ENCODE data around the gene ADRM1.

ADRM1 gene, protein sequence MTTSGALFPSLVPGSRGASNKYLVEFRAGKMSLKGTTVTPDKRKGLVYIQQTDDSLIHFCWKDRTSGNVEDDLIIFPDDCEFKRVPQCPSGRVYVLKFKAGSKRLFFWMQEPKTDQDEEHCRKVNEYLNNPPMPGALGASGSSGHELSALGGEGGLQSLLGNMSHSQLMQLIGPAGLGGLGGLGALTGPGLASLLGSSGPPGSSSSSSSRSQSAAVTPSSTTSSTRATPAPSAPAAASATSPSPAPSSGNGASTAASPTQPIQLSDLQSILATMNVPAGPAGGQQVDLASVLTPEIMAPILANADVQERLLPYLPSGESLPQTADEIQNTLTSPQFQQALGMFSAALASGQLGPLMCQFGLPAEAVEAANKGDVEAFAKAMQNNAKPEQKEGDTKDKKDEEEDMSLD

GRCh38 chr20:62302341-62303061, at the start of gene ADRM1:
Gene ADRM1 (plus strand): TSS chr20:62302997. CDS start chr20:62303569, 572 bp downstream.
- peak; percentile 98 for DNase-seq

DNA sequence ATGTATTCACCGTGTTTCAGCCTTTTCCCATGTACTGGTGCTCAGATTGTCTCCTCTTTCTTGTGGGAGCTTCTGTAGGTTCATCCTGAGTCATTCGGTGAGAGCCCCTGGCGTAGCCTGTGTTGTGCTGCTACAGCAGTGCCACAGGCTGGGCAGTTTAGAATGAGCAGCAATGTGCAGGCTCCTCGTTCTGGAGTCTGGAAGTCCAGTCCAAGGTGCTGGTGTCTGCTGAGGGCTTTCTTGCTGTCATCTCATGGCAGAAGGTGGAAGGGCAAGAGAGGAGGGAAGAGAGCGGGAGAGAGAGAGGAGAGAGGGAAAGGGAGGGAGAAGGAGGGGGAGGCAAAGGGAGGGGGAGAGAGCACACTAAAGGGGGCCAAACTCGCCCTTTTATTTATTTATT, 49.4 kb upstream of the ADRM1 start:
- DNase-seq, result no peak

DNA sequence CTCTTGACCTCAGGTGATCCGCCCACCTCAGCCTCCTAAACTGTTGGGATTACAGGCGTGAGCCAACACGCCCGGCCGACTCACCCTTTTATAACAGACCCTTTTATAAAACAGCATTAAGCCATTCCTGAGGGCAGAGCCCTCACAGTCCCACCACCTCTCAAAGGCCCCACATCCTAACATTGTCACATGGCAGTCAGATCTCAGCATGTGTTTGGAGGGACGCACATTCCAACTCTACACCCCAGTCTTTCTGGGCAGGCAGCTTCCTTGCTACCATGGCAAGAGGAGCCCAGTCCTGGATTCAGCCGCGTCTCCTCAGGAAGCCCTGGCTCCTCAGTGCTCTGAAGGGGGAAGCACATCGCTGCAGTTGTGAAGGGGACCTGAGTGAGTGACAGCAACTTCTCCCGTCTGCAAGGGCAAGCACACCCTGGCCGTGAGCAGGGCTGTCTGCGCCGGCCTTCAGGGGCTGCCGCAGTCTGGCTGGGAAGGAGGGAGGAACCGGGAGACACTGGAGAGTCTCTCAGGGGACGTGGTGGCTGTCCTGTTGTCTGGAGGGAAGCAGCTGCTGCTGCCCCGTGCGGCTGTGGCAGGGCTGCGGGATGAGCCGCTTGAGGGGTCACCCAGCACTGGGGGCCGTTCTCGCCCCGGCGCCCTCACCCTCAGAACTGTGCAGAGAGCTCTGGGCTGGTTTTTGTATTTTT, 48.6 kb upstream of the ADRM1 start:
- no peak for DNase-seq

DNA sequence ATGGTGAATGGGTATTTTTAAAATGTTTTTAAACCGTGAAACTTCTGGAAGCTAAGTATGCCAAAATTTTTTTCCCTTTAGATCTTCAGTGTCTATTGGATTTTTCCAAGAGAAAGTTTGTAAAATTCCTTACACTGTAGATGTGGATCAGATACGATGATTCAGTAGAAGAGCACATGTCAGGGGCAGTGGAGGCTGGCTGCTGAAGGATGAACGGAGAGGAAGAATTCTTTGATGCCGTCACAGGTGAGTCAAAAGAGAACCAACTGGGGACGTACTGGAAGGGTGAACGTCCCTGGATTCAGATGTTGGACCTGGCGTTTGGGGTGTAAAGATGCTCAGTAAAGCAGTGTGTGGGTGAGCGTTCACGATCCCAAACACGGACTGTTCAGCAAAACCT, 46.8 kb upstream of the ADRM1 start:
- no peak for DNase-seq

DNA sequence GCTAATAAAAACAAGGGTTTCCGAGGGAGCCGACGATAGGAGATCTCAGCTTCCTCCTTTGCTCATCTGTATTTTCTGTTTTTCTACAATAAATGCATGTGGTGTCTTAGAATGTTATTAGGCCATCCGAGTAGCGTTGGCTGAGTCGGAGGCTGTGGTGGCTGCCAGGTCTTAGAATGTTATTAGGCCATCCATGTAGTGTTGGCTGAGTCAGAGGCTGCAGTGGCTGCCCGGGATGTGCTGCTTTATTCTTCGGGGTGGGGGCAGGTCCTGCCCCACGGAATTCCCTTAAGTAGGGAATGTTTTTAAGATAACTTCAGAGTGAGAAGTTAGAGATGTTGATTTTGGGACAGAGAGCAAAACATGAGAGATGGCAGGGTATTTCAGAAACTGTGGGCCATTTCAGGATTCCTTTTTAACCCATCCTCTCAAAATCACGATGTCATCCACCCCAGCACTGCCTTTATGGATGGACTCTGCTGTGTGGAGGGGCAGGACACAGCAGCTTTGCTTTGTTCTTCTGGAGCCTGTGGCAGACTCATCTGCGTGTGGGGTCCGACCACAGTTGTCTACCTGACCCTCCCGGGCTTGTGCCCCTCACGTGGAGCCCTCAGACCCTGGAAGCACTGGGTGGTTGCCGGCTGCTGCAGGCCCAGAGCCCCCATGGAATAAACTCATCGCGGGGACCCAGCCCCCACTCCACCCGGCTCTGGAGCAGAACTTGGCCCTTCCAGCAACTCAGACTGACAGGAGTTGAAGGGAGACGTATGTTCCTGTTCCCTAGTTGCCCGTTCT, 44.1 kb upstream of the ADRM1 start:
- DNase-seq, result no peak

GRCh38 chr20:62259294-62259565, 43.6 kb upstream of the ADRM1 start:
- DNase-seq, result no peak

- no peak for DNase-seq
Observed at GRCh38 chr20:62262064-62262463, 40.7 kb upstream of the ADRM1 start.

DNA sequence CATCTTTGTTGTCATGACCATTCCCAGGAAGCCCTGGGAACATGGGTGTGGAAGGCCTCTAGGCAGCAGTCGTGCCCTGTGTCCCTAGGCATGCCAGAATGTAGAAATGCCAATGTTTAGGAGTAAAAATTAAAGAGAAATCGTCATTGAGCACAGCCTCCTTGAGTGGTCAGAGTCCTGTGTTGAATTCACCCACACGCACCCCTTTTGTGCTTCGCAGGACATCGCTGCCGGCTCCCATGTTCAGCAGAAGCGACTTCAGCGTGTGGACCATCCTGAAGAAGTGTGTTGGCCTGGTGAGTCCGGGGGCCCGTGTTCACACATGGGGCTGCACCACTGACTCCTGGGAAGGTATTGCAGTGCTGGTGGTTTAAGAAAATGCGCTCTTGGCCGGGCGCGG, 39.4 kb upstream of the ADRM1 start:
- DNase-seq, result no peak

GRCh38 chr20:62265365-62265764, 37.4 kb upstream of the ADRM1 start:
- DNase-seq, result no peak

GRCh38 chr20:62266340-62266739, 36.5 kb upstream of the ADRM1 start:
- DNase-seq, result no peak

DNA sequence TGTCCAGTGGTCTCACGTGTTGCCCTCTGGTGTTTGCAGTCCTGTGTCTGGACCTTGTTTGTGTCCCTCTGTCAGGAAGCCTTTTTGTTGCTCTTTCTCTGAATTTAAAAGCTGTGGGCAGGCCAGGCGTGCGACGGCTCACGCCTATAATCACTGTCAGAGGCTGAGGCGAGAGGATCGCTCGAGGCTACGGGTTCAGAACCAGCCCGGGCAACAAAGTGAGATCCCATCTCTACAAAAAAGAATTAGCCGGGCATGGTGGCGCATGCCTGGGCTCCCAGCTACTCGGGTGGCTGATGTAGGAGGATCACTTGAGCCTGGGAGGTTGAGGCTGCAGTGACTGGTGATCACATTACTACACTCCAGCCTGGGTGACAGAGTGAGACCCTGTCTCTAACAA, 35.9 kb upstream of the ADRM1 start:
- no peak for DNase-seq

GRCh38 chr20:62267543-62267942, 35.3 kb upstream of the ADRM1 start:
- DNase-seq, result no peak

- DNase-seq, result no peak
Observed at GRCh38 chr20:62268228-62268900, 34.4 kb upstream of the ADRM1 start.

GRCh38 chr20:62269378-62269777, 33.4 kb upstream of the ADRM1 start:
- DNase-seq, result no peak

DNA sequence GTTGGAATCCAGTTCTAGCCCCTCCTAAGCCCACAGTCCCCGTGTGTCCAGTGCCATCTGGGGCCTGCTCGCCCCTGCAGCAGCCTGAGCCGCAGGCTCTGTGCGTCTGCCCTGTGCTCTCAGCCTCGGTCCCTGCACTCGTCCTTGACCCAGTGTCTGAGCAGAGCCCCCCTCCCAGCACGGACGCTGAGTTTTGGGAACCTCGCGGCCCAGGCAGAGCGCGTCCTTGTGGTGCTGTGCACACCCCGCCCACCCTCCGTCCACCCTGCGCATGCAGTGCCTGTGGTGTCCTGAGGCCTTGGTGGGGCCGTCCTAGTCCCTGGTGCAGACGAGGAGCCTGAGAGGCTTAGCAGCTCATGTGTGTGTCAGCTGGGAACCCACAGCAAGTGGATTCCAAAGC, 32.9 kb upstream of the ADRM1 start:
- DNase-seq, result no peak

GRCh38 chr20:62272200-62272599, 30.6 kb upstream of the ADRM1 start:
- DNase-seq, result no peak

DNA sequence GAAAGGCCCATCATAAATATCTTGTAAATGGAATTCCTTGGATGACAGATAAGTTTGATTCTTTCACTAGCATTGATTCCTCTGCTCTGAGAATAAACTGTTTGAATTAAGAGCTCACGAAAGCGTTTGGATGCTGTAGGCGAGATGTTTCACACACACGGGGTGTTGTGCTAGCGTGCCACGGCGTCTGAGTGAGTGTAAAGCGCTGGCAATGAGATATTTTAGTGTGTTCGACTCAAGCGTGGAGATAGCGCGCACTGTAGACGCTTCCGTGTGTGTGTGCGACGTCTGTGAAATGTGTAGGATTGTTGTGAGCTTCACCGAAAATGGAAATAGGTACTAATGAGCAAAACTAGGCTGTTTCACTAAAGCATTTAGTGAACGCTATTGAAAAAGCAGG, 29.4 kb upstream of the ADRM1 start:
- DNase-seq, result no peak

- DNase-seq, result peak; percentile 93
Observed at GRCh38 chr20:62274332-62274950, 28.4 kb upstream of the ADRM1 start.

DNA sequence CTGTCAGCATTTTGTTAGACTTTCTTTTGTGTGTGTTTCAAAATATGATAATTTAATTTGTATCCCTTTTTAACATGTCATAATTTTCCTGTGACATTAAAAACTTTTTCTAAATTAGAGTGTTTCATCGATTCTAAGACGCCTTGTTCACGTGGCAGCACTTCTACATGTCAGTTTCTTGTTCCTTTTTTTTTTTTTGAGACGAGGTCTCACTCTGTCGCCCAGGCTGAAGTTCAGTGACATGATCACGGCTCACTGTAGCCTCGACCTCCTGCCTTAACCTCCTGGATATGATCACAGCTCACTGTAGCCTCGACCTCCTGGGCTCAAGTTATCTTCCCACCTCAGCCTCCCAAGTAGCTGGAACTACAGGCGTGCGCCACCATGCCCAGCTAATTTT, 27.6 kb upstream of the ADRM1 start:
- DNase-seq, result no peak

GRCh38 chr20:62276439-62276838, 26.4 kb upstream of the ADRM1 start:
- no peak for DNase-seq

DNA sequence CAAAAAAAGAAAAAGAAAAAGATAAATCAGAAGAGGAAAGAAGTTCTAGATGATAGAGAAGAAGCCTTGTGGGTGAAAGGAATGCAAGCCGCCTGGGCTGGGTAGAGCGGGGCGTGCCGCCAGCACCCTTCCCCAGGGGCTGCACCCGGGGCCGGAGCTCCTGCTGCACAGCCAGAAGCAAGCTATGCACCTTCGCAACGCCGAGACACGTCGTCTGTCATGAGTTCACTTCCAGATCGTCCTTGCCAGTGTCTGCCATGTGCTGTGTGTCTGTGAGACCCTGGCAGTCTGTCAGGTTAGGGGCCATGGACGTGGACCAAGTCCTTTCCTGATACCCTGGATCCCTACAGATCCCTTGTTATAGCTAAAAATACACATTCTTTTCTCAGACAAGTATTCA, 25.5 kb upstream of the ADRM1 start:
- no peak for DNase-seq

DNA sequence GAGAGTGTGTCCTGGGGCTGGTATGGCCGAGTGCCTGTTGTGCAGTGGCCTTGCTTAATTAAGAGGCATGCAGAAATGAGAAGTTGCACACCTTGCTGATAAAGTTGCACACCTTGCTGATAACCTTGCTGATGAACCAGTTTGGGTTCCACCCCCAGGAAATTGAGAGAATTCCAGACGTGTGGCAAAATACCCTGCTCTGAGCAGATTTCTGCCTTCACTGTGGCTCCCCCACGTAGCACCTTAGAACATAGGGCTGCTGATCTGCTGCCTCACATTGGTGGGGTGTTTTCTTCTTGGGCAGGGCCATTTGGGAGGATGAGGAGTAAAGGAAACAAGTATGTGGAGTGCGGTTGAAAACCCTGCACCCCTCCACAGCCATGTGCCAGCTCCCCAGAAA, 22.5 kb upstream of the ADRM1 start:
- DNase-seq, result no peak
